Muscle layer of colon (tissue), 2 donors: Measurements from ENCODE around the gene BACH2.

Experiments
- H3K27ac ChIP-seq: one replicate; pipeline ENCODE4 v1.7.0; 2013; ENCODE audit warnings: low read depth, mild to moderate bottlenecking, low read length, moderate library complexity
- H3K27me3 ChIP-seq, 2 donors: one replicate each; pipeline ENCODE4 v1.7.0; 2013; ENCODE audit warnings: low read length in 2 of 2, mild to moderate bottlenecking in 2 of 2; ENCODE audit not compliant: insufficient read depth in 2 of 2, control insufficient read depth in 1 of 2
- H3K36me3 ChIP-seq: one replicate; pipeline ENCODE4 v1.7.0; 2013; ENCODE audit warnings: mild to moderate bottlenecking, low read length; ENCODE audit not compliant: insufficient read depth
- H3K4me1 ChIP-seq: one replicate; pipeline ENCODE4 v1.7.0; 2013; ENCODE audit warnings: mild to moderate bottlenecking, low read length; ENCODE audit not compliant: insufficient read depth
- H3K4me3 ChIP-seq, 2 donors: one replicate each; pipeline ENCODE4 v1.7.0; 2013; ENCODE audit warnings: low read length in 2 of 2, low read depth in 1 of 2, mild to moderate bottlenecking in 1 of 2, moderate library complexity in 1 of 2
- H3K9ac ChIP-seq: one replicate; pipeline ENCODE4 v1.7.0; 2013; ENCODE audit warnings: low read length
- H3K9me3 ChIP-seq: one replicate; pipeline ENCODE4 v1.7.0; 2013; ENCODE audit warnings: mild to moderate bottlenecking, low read length
- donor health status: abdominal sarcoma.
- donor health status: Adenocarcinoma of cecum.

The BACH2 gene

GRCh38 chr6:90231308-90231707 is 65.3 kb downstream of the BACH2 start:
- no peaks in the 10 kb centered on the region for H3K36me3 ChIP-seq
- H3K27me3 ChIP-seq = no peaks in the 10 kb centered on the region
- H3K4me1 ChIP-seq = peaks cover 5% of the 10 kb centered on the region
- H3K27ac ChIP-seq = no peak overlapping the region
- no peak overlapping the region for H3K4me3 ChIP-seq
- H3K9ac ChIP-seq = no peak overlapping the region
- H3K9me3 ChIP-seq = no peaks in the 10 kb centered on the region

- H3K36me3 ChIP-seq = no peaks in the 10 kb centered on the region
- no peaks in the 10 kb centered on the region for H3K27me3 ChIP-seq
- H3K27ac ChIP-seq = no peak overlapping the region
- no peak overlapping the region for H3K4me3 ChIP-seq
- peaks cover 5% of the 10 kb centered on the region for H3K4me1 ChIP-seq
- H3K9ac ChIP-seq = no peak overlapping the region
- no peaks in the 10 kb centered on the region for H3K9me3 ChIP-seq
Observed at GRCh38 chr6:90230548-90231215, 66.0 kb downstream of the BACH2 start.

GRCh38 chr6:90229331-90230010 is 67.2 kb downstream of the BACH2 start:
- no peak overlapping the region for H3K27ac ChIP-seq
- H3K4me1 ChIP-seq = peaks cover 5% of the 10 kb centered on the region
- H3K9me3 ChIP-seq = no peaks in the 10 kb centered on the region
- H3K4me3 ChIP-seq = no peak overlapping the region
- no peak overlapping the region for H3K9ac ChIP-seq
- H3K27me3 ChIP-seq = no peaks in the 10 kb centered on the region
- no peaks in the 10 kb centered on the region for H3K36me3 ChIP-seq

GRCh38 chr6:90227673-90228072 is 69.0 kb downstream of the BACH2 start:
- H3K27ac ChIP-seq = no peak overlapping the region
- no peak overlapping the region for H3K9ac ChIP-seq
- H3K4me3 ChIP-seq = no peak overlapping the region
- H3K27me3 ChIP-seq = no peaks in the 10 kb centered on the region
- H3K4me1 ChIP-seq = peaks cover 5% of the 10 kb centered on the region
- no peaks in the 10 kb centered on the region for H3K9me3 ChIP-seq
- no peaks in the 10 kb centered on the region for H3K36me3 ChIP-seq

GRCh38 chr6:90227213-90227612 is 69.4 kb downstream of the BACH2 start:
- Histone ChIP-seq H3K36me3 (no peaks in the 10 kb centered on the region), H3K27ac (no peak overlapping the region), H3K4me3 (no peak overlapping the region), H3K9me3 (no peaks in the 10 kb centered on the region), H3K4me1 (peaks cover 5% of the 10 kb centered on the region), H3K9ac (no peak overlapping the region), H3K27me3 (no peaks in the 10 kb centered on the region)

GRCh38 chr6:90226257-90226656 is 70.4 kb downstream of the BACH2 start:
- Histone ChIP-seq H3K27ac (no peak overlapping the region), H3K27me3 (no peaks in the 10 kb centered on the region), H3K9me3 (no peaks in the 10 kb centered on the region), H3K4me3 (no peak overlapping the region), H3K36me3 (no peaks in the 10 kb centered on the region), H3K9ac (no peak overlapping the region), H3K4me1 (peaks cover under 1% of the 10 kb centered on the region)

- H3K4me3 ChIP-seq = no peak overlapping the region
- no peak overlapping the region for H3K27ac ChIP-seq
- H3K36me3 ChIP-seq = no peaks in the 10 kb centered on the region
- H3K9ac ChIP-seq = no peak overlapping the region
- no peaks in the 10 kb centered on the region for H3K9me3 ChIP-seq
- H3K27me3 ChIP-seq = no peaks in the 10 kb centered on the region
- H3K4me1 ChIP-seq = peaks cover 11% of the 10 kb centered on the region
Observed at GRCh38 chr6:90224196-90224595, 72.4 kb downstream of the BACH2 start.

- Histone ChIP-seq H3K27me3 (no peaks in the 10 kb centered on the region), H3K4me1 (peaks cover 16% of the 10 kb centered on the region), H3K4me3 (no peak overlapping the region), H3K36me3 (no peaks in the 10 kb centered on the region), H3K27ac (no peak overlapping the region), H3K9me3 (no peaks in the 10 kb centered on the region), H3K9ac (no peak overlapping the region)
Observed at GRCh38 chr6:90222724-90223198, 73.9 kb downstream of the BACH2 start.

GRCh38 chr6:90222008-90222407 is 74.6 kb downstream of the BACH2 start:
- no peak overlapping the region for H3K4me3 ChIP-seq
- H3K4me1 ChIP-seq = peaks cover 19% of the 10 kb centered on the region
- no peaks in the 10 kb centered on the region for H3K36me3 ChIP-seq
- H3K27me3 ChIP-seq = no peaks in the 10 kb centered on the region
- no peak overlapping the region for H3K9ac ChIP-seq
- no peaks in the 10 kb centered on the region for H3K9me3 ChIP-seq
- no peak overlapping the region for H3K27ac ChIP-seq

GRCh38 chr6:90221403-90221802 is 75.2 kb downstream of the BACH2 start:
- Histone ChIP-seq H3K4me3 (no peak overlapping the region), H3K36me3 (no peaks in the 10 kb centered on the region), H3K9me3 (no peaks in the 10 kb centered on the region), H3K9ac (no peak overlapping the region), H3K4me1 (peaks cover 19% of the 10 kb centered on the region), H3K27me3 (no peaks in the 10 kb centered on the region), H3K27ac (no peak overlapping the region)

- H3K27me3 ChIP-seq = no peaks in the 10 kb centered on the region
- peaks cover 27% of the 10 kb centered on the region for H3K4me1 ChIP-seq
- no peaks in the 10 kb centered on the region for H3K9me3 ChIP-seq
- H3K4me3 ChIP-seq = no peak overlapping the region
- H3K9ac ChIP-seq = no peak overlapping the region
- no peaks in the 10 kb centered on the region for H3K36me3 ChIP-seq
- no peak overlapping the region for H3K27ac ChIP-seq
Observed at GRCh38 chr6:90220273-90220672, 76.4 kb downstream of the BACH2 start.
